ENCODE data around the gene WDR7.

Gene WDR7

DNA sequence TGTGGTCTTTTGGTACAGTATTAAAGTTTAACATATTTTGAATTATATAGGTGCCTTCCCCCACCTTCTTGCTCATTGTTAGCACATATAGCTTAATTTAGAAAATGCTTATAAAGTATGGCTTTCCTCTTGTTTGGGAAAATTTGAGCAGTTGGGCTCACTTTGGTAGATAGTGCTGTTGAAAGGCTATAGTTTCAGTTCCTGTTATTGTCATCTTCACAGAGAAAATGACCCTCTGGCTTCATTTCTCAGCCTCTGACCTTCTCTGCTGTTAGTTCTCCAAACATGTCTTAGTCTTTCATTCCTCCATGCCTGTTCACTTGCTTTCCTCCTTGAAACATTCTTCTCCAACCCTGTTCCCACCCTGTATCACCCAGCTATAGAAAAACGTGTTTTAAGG is 200.6 kb downstream of the WDR7 start:
- intact Hi-C loops (cut with DNase I) = no loop called here

DNA sequence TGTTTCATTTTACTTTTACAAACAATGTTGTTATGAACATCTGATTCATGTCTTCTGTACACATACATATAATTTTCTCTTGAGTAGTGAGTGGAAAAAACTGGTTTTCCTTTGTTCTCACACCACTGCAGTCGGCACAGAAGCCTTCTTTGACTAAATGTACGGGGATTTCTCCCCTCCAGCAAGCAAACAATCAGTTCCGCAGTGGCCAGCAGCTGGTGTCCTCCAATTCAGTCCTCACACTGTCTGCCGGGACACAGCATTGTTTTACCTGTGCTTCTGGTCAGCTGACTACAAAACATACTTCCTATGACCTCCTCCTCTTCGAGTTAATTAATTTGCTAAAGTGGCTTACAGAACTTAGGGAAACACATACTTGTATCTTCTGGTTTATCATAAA is 202.8 kb downstream of the WDR7 start:
- DNase-seq = peak in 8 of 42 donors; percentile 8 to 32 (median 22)
- intact Hi-C loops (cut with DNase I) = no loop called here

More for the DNA sequence above, 200.6 kb downstream of the WDR7 start:
- no peak for DNase-seq

DNA sequence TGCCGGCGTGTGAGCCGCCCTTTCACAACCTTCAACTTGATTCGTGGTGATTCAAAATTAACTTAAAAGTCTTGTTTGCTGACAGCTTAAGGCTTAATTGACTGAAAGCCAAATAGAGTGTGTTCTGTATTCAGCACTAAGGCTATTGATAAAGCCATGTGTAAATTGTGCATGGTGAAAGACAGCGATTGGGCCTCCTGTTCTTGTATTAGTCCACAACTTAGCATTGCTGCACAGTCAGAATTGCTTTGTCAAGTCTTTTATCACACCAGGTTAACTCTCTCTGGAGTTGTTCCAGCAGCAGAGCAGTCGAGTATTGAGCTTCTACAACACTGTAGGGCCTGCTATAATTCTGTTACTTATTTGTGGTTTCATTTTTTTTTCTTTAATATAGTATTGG is 210.1 kb downstream of the WDR7 start:
- intact Hi-C loops (cut with DNase I) = no loop called here
- DNase-seq = peak in 1 of 42 donors; percentile 17

DNA sequence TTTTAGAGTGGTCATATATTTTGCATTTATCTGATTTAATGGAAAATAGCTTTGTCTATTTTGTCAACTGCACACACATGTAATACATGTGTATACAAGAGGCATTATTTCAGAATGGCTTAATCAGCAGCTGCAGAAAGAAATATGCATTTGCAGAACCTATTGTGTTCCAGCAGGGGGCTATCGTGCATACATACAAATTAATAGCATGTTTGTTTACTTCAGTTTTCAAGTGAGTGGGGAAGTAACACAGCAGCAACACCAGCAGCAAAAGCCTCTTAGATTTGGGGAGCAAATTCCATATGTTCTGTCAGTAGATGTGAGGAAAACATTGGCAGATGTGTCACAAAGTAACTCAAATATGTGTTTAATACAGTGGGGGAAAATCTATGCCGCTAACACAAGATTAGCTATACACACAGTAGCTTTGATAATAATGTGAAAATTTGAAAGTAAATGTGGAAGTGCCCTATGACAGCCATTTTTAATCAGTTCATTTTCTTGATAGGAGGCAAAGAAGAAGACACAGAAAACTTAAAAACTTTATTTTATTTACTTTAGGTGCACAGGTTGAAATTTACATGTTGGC is 218.1 kb downstream of the WDR7 start:
- intact Hi-C loops (cut with DNase I) = no loop called here
- DNase-seq = peak in 11 of 42 donors; percentile 18 to 73 (median 33)

DNA sequence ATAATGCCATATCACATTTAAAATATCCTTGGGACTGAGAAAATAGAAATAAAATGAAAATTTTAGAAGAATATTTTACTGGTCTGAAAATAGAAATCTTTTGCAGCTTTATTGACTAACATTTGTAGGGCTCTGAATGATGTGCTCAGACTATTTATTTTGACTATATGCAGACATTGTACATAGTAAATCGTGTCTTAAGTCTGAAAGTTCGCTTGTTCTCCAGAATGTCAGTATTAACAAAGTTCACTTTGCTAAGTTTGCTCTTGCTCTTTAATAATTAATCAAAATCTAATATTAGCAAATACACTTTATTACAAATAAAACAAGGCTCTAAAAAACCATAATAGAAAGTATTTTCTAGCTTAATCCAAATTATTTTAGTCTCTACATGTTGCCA is 219.8 kb downstream of the WDR7 start:
- no peak for DNase-seq
- intact Hi-C loops (cut with DNase I) = no loop called here

DNA sequence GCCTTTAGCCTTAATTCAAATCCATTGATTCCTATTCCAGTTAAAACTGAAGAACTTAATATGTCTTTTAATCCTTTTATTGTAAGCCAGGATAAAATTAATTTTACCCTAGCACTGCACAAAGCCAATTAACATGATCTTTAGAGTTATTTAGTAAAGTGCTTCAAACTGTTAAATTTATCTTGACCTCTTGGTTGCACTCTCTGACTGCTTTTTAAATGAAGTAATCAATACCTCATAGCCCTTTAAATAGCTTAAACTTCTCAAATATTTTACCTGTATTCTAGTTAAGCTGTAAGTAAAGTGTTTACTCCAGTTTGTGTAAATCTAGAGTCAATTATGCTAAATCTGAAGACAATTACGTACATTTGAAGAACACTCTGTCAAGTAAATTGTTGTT is 221.0 kb downstream of the WDR7 start:
- intact Hi-C loops (cut with DNase I) = no loop called here

DNA sequence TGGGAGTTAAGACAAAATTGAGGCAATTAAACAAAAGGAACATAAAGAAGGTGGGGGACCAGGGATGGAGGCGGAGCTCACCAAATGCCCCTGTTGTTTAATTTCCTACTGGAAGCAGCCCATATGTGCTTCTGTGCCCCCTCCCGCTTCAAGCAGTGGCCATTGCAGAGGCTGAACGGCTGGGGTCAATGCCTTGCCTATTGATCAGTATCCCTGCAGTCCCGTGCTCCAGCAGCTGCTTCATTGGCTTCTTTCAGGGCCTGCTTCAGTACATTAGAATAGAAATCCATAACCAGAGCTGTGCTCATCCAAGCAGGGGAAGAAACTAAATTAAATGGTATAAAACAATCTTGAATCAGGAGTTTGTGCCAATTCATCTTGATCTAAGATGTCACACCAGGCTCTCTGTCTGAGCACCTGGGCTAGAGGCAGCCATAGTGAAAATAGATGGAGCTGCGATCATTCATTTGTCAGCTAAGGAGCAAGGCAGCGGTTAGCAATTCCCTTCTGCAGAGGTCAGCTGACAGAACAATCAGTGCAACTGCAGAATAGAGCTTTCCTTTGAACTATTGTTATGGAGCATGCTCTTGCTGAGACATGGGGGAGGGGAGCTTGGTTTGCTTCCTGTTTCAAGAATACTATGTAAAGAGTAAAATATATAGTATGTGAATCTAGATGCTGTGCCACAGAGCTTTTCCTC is 222.4 kb downstream of the WDR7 start:
- DNase-seq = peak in 39 of 42 donors; percentile 23 to 85 (median 61)
- intact Hi-C loops (cut with DNase I) = no loop called here

More for the DNA sequence above, 221.0 kb downstream of the WDR7 start:
- no peak for DNase-seq

DNA sequence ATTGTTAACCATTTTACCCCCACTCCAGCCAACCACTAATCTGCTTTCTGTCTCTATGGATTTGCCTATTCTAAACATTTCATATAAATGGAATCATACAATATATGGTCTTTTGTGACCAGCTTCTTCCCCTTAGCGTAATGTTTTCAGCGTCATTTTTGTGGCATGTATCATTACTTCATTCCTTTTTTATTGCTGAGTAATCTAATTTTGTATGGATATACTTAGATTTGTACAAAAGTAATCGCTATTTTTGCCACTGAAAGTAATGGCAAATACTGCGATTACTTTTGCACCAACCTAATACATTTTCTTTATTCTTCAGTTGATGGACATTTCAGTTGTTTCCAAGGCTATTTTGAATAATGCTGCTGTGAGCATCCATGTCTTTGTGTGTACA is 227.6 kb downstream of the WDR7 start:
- intact Hi-C loops (cut with DNase I) = no loop called here
- DNase-seq = no peak

DNA sequence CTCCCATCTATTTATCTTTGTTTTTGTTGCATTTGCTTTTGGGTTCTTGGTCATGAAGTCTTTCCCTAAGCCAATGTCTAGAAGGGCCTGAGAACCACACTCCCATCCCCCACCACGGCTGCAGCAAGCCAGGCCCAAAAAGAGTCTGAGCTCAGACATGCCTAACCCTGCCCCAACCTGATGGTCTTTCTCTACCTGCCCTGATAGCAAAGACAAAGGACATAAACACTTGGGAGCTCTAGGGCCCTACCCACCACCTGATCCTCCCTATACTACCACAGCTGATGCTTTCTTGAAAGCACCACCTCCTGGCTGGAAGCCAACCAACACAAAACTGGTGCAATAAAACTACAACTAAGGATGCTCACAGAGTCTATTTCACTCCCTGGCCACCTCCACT is 233.4 kb downstream of the WDR7 start:
- DNase-seq = no peak
- intact Hi-C loops (cut with DNase I) = no loop called here

DNA sequence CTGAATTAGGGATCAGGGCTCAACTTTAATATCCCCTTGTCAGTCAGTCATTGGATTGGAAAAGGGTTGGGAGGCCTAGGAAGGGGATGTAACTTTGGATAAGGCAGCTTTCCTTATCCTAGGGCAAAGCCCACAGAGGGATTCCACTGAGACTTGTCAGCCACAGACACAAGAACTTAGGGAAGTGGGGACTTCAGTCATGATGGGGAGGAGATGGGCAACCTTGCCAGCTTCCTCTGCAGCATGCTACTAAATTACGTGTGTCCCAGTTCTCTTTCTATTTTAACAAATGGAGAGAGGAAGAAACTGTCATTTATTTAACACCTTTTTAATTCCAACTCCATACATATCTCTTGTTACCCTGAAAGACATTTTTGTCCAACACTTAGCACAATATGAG is 237.8 kb downstream of the WDR7 start:
- intact Hi-C loops (cut with DNase I) = no loop called here
- no peak for DNase-seq

DNA sequence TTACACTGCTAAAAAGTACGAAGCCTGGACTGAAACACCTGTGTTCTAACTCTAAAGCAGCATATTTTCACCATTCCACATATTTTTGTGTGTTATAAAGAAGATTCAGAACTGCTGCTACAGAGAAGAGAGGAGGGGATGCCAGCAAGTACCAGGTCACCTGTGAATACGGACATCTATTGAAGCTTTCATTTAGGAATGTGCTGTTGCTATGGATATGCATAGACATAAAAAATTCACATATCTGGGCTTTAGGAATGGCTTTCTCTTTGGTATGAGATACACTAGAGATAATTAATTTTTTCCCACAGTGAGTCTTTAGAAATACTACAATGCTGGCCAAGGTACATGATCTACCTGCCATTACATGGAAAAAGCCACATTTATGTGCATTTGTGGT is 238.5 kb downstream of the WDR7 start:
- intact Hi-C loops (cut with DNase I) = no loop called here
- DNase-seq = no peak

DNA sequence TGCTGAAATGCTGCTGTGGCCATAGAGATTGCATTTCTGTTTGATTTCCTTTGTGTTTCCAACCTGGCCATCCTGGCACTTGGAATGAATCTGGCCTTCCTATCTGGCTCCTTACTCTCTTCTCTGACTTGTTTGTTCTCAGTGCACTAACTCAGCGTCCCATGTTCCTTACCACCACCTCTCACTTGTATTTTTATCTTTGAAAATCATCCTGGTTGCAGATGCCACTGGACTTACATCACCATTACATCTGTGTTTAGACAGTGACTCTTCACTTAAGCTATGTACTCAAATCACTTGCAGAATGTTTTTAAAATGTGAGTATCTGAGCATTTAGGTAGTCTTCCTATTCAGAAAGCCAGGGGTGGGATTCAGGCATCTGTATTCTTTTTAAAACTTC is 239.5 kb downstream of the WDR7 start:
- no peak for DNase-seq
- intact Hi-C loops (cut with DNase I) = no loop called here

DNA sequence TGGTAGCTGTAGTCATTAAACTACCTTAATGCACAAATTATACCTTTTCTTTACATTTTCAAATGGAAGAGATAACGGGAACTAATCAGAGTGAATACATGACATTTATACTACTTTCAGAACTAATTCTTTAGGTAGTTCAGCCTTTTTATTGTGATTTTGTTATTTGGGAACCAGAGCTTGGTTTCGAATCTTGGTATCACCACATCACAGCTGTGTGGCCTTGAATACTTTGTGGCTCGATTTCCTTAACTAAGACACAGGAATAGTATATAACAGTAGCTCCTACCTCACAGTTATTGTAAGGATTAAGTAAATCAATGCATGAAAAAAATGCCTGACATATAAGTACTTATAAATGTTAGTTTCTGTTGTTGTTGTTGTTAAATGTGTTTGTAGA is 240.0 kb downstream of the WDR7 start:
- intact Hi-C loops (cut with DNase I) = no loop called here
- no peak for DNase-seq

DNA sequence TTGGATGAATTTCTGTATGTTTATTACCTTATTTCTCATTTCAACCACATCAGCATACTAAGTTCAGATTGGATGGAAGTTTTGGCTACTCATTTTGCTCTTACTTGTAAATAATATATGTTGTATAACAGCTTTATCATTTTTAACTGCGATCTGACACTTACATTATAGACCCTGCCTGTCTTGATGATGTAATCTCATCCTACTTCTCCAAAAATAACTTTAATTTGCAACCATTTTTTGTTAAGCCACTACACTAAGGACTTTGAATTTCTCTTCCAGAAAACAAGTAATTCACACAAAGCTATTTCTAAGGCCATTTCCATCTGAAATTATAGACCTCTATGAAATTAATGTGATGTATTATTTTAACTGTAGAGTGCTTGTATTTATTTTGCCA is 240.7 kb downstream of the WDR7 start:
- no peak for DNase-seq
- intact Hi-C loops (cut with DNase I) = no loop called here

DNA sequence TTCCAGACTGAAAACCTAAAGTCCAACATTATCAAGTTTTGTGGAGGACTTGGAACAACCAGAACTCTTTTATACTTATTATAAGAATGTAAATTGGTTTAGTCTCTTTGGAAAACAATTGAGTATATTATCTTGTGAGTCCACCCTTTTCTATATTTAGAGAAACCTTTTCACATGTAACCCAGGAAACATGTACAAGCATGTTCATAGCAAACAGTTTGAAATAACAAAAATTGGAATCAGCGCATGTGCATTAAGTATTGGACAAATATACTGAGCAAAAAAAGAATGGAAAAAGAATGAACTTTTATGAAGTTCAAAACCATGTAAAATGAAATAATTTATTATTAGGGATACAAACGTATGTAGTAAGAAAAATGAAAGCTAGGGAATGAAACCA is 246.0 kb downstream of the WDR7 start:
- intact Hi-C loops (cut with DNase I) = no loop called here
- no peak for DNase-seq

DNA sequence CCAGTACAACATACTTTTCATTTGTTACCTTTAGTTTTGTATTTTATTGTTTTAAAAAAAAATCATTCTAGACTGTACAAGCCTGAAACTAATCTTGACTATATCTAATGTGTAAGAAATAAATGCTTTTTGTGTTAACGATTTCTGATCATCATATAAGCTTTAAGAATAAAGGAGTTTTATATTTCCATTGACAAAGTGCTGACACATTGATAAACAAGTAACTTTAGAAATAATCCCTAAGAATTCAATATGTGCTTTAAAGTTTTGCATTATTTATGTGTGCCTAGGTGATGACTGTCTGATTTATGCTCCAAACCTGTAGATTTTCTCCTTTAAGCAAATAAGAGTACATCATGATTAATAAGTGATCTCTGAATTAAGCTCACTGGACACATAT is 248.5 kb downstream of the WDR7 start:
- intact Hi-C loops (cut with DNase I) = no loop called here
- no peak for DNase-seq

DNA sequence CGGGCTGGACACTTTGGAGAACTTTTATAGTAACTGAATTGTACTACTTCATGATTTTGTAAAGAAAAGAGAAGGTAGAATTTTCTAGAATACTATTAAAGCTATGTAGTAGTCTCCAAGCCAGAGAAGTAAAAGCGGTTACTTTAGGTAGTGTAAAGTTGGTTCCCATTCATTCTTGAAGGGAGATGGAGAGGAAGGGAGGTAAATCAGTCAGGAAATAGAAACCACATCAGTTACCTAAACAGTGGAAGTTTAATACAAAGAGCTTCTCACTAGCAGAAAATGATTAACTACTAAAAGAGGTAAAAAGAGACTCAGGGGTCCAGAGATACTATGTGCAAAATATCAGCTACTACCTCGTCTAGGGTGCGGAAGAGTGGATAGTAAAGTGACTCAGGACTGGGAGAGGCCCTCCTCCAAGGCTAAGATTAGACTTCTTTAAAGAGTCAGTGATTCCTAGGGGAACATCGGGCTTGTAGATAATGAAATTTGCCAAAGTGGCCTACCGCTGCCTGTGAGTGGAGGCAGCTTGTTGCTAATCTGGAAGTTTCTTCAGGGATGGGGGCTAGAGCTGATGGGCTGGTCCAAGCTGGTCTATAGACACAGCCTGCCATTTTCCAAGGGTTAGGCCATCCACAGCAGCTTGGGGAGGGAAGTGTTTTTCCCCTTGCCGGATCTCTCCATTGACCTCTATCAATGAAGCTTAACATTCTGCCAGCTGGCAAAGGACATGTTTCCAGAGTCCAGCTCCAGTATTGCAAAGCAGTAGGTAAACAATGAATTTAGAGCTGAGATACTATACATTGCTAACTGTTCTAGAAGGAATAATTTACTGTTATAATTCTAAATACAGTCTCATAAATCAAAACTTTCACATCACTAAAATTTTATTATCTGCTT is 249.3 kb downstream of the WDR7 start:
- intact Hi-C loops (cut with DNase I) = no loop called here
- DNase-seq = peak in 1 of 42 donors; percentile 3

DNA sequence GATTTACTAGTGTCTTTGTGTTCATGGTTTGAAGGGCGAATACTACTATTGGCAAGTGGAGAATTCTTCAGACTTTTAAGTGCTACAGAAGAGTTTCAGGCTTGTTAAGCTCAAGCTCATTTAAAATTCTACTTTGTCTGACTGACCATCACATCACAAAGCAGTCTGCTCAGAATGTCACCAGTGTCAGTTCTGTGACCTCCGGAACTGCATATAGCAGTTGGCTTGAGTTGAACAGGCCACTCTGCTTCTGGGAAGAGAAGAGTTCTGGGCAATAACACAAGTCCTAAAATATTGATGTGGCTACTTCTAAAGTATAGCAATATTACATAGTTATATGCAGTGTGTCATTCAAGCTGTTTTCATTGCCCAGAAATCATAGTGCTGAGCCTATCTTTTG is 250.8 kb downstream of the WDR7 start:
- peak in 1 of 42 donors; percentile 3 for DNase-seq
- intact Hi-C loops (cut with DNase I) = no loop called here

DNA sequence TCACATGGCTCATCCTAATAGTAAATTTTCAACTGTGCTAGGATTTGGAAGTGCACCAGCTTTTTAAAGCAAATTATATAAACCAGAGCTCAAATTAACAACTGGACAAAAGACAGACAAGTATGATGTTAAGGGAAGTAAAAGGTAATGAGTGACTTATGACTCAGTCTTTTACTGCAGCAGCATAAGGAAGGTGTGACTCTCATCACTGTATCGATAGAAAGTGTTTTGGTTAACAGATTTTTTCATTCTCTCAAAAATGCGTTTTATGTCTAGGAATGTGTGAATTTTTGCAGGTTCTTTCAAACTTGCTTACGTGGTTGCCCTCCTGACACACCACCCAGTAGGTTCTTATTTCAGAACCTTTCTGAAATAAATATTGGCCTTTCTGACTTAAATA is 251.5 kb downstream of the WDR7 start:
- no peak for DNase-seq
- intact Hi-C loops (cut with DNase I) = no loop called here

DNA sequence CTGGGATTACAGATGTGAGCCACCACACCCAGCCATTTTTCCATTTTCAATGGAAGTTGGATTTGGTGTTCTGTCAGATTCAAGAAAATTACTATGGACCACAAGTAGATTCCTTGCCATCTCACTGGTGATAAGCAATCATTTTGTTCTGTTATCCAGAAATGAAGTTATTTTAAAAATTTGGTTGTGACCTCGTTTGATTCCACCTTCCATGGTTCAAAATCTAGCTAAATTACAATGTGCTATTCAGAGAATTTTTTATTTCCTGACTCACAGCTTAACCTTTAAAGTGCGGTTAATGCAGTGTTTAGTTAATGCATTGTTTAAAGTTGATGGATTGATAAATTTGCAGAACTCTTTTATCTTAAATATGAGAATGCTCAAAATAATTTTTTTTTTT is 252.5 kb downstream of the WDR7 start:
- intact Hi-C loops (cut with DNase I) = no loop called here
- DNase-seq = no peak

Measured in head of caudate nucleus (tissue), 42 donors.